HepG2 (cell line): Measurements from ENCODE around the gene POU5F1. TPM values are rescaled to one million over a fixed set of nuclear protein-coding genes. Genes with fewer than 3 reads are reported as not detected.

Source experiments
- ATAC-seq: fragments of 200-7000 bp; cut with Tn5 transposase; 3 replicates; pipeline ENCODE4 v1.9.1; 2020; ENCODE audit warnings: mild to moderate bottlenecking, moderate library complexity
- BruUV-seq: library from RNA; stranded (reverse); fragments of 400-500 nt; replicated peaks from 2 replicates; lab custom pipeline; 2021; lab: Mats Ljungman, UMichigan
- CTCF ChIA-PET: fragments of 300-600 bp; formaldehyde crosslinking; extraction: SDS; loops from one replicate; lab custom pipeline; 2021; ENCODE audit warnings: low total read pairs, inconsistent platforms, low intra/inter-chr PET ratio; lab: Yijun Ruan, JAX
- POLR2A ChIA-PET: fragments of 350-600 bp; sonication (Branson Sonifier 250); formaldehyde crosslinking; loops from one replicate; lab custom pipeline; 2020; ENCODE audit warnings: antibody characterized with exemption, inconsistent platforms; lab: Yijun Ruan, JAX
- DNase-seq: peaks from one replicate; pipeline ENCODE4 v3.0.0-alpha.2; 2015; ENCODE audit warnings: low spot score
- FAIRE-seq: peaks from 3 replicates; lab custom pipeline; 2011; peaks lifted over from hg19 to GRCh38; lab: Jason Lieb, UNC
- H2AFZ ChIP-seq: one replicate; pipeline ENCODE4 v1.6.1; 2011; ENCODE audit warnings: low read length, inconsistent platforms
- H3K27ac ChIP-seq: fragments of 300-600 bp; 3 replicates; pipeline ENCODE4 v1.8.0; 2011; ENCODE audit warnings: mixed run types, mild to moderate bottlenecking, mixed read lengths, low read length, inconsistent platforms; ENCODE audit not compliant: insufficient read depth; ENCODE audit errors: extremely low read length
- H3K27me3 ChIP-seq, 2 experiments: fragments of 200-600 bp in 1 of 2; 2 replicates in 1 of 2; 3 replicates in 1 of 2; pipeline versions ENCODE4 v1.6.0 to v1.8.0; 2011; ENCODE audit warnings: low read length in 2 of 2, mild to moderate bottlenecking in 2 of 2, moderate library complexity in 2 of 2, inconsistent platforms in 1 of 2; ENCODE audit not compliant: insufficient read depth in 2 of 2, control insufficient read depth in 1 of 2
- H3K36me3 ChIP-seq, 2 experiments: fragments of 200-600 bp in 1 of 2; replicated peaks in 1 of 2; 2 replicates in 1 of 2; 3 replicates in 1 of 2; pipeline versions ENCODE4 v1.5.1 to v1.8.0; 2011; ENCODE audit warnings: low read length in 2 of 2, inconsistent platforms in 1 of 2; ENCODE audit not compliant: insufficient read depth in 2 of 2, control insufficient read depth in 1 of 2
- H3K4me1 ChIP-seq: 2 replicates; pipeline ENCODE4 v1.5.1; 2012; ENCODE audit warnings: low read length, inconsistent platforms; ENCODE audit not compliant: insufficient read depth
- H3K4me2 ChIP-seq: 2 replicates; pipeline ENCODE4 v1.6.0; 2011; ENCODE audit warnings: low read depth, low read length, inconsistent platforms
- H3K4me3 ChIP-seq, 3 experiments: fragments of 200-600 bp in 1 of 3; sonication (generic), shearing (Covaris generic) in 1 of 3; replicated peaks in 1 of 3; 2 replicates each; pipeline ENCODE4 v1.5.1; 2011 to 2016; ENCODE audit warnings: low read length in 3 of 3, inconsistent platforms in 2 of 3, low read depth in 2 of 3, mild to moderate bottlenecking in 2 of 3, control low read depth in 1 of 3, mixed read lengths in 1 of 3; ENCODE audit not compliant: insufficient read depth in 1 of 3
- H3K79me2 ChIP-seq: one replicate; pipeline ENCODE4 v1.6.1; 2011; ENCODE audit warnings: low read length, inconsistent platforms; ENCODE audit not compliant: insufficient read depth
- H3K9ac ChIP-seq: 2 replicates; pipeline ENCODE4 v1.6.0; 2011; ENCODE audit warnings: mild to moderate bottlenecking, low read depth, low read length, inconsistent platforms; ENCODE audit not compliant: insufficient read depth
- H3K9me3 ChIP-seq: 2 replicates; pipeline ENCODE4 v1.5.1; 2012; ENCODE audit warnings: mild to moderate bottlenecking, low read length
- H4K20me1 ChIP-seq: 2 replicates; pipeline ENCODE4 v1.6.0; 2011; ENCODE audit warnings: inconsistent platforms, mild to moderate bottlenecking, low read length, moderate library complexity; ENCODE audit not compliant: insufficient read depth
- DMAP1 ChIP-seq: IDR thresholded peaks from 2 replicates; pipeline ENCODE4 v1.6.1; 2016
- HMG20A ChIP-seq: IDR thresholded peaks from 2 replicates; pipeline ENCODE4 v1.6.1; 2016; ENCODE audit warnings: borderline replicate concordance
- HNRNPUL1 ChIP-seq: fragments of 200-400 bp; formaldehyde crosslinking; IDR thresholded peaks from 2 replicates; pipeline ENCODE4 v1.6.1; 2017; ENCODE audit warnings: low read depth, mild to moderate bottlenecking, low read length, moderate library complexity
- JDP2 ChIP-seq: sonication (generic); formaldehyde crosslinking; IDR thresholded peaks from 2 replicates; pipeline ENCODE4 v1.8.1; 2022; ENCODE audit warnings: missing genetic modification reagents, borderline replicate concordance
- SKI ChIP-seq: fragments of 450-650 bp; IDR thresholded peaks from one replicate; pipeline ENCODE4 v1.6.1; 2018; ENCODE audit warnings: mild to moderate bottlenecking; ENCODE audit not compliant: partially characterized antibody
- SSRP1 ChIP-seq: IDR thresholded peaks from 2 replicates; pipeline ENCODE4 v1.6.1; 2016; ENCODE audit warnings: control low read depth
- ZNF292 ChIP-seq: sonication (generic); formaldehyde crosslinking; IDR thresholded peaks from 2 replicates; pipeline ENCODE4 v1.8.1; 2022; ENCODE audit warnings: mild to moderate bottlenecking, low read depth, missing genetic modification reagents, borderline replicate concordance
- ZNF546 ChIP-seq: sonication (generic); formaldehyde crosslinking; conservative IDR thresholded peaks from 2 replicates; pipeline ENCODE4 v1.8.1; 2023; ENCODE audit warnings: mild to moderate bottlenecking, missing genetic modification reagents
- ZNF567 ChIP-seq: sonication (generic); formaldehyde crosslinking; IDR thresholded peaks from 2 replicates; pipeline ENCODE4 v1.8.1; 2023; ENCODE audit warnings: mild to moderate bottlenecking, missing genetic modification reagents, borderline replicate concordance
- ZNF614 ChIP-seq: IDR thresholded peaks from 2 replicates; pipeline ENCODE4 v1.6.1; 2018; ENCODE audit warnings: missing biosample characterization, missing genetic modification reagents, inconsistent platforms, borderline replicate concordance
- WGBS: methylation state at CpG from one replicate; pipeline ENCODE4 v1.1.6; 2017; ENCODE audit warnings: low lambda C conversion rate; 5-methylcytosine and 5-hydroxymethylcytosine counted together
- in situ Hi-C: cut with HindIII; loops from 2 replicates; pipeline ENCODE4 v1.10.0; 2017; ENCODE audit warnings: low pct_unique_long_range_greater_than_20kb; ENCODE audit not compliant: extremely low pct_ligation_motif_present
- intact Hi-C: fragments of 100-400 bp; cut with micrococcal nuclease; formaldehyde crosslinking; loops from one replicate; pipeline ENCODE4 v1.10.0; 2022; ENCODE audit not compliant: unreplicated experiment
- polyA plus RNA-seq, 8 experiments: library from polyadenylated mRNA; depleted of rRNA in 3 of 8; stranded (reverse) in 7 of 8; unstranded in 1 of 8; fragments of >200 nt; fragmentation: Illumina TruSeq in 4 of 8; extraction: Trizol in 4 of 8; gene quantifications; 2 replicates each; pipeline versions ENCODE4 v1.2.1 to v1.2.3, GENCODE V29; 2011 to 2016; ENCODE audit warnings: low read depth in 4 of 8, missing spikeins in 1 of 8, mixed read lengths in 1 of 8; ENCODE audit not compliant: insufficient read depth in 1 of 8
- total RNA-seq, 5 experiments: library from RNA; depleted of rRNA; stranded (reverse); fragments of >200 nt; fragmentation: Illumina TruSeq; extraction: Trizol; gene quantifications; 2 replicates each; pipeline ENCODE4 v1.2.3, GENCODE V29; 2016; ENCODE audit warnings: low read depth in 1 of 5
- TF ChIP-seq, protein P1 (sequence below): IDR thresholded peaks from 2 replicates; pipeline ENCODE4 v1.6.1; 2012; ENCODE audit warnings: low read depth, low read length, improper control_type of control experiment
- TF ChIP-seq, protein P2 (sequence below): sonication (generic); formaldehyde crosslinking; IDR thresholded peaks from 2 replicates; pipeline ENCODE4 v1.4.0; 2020; ENCODE audit warnings: mild to moderate bottlenecking, missing genetic modification reagents

Gene POU5F1
- total and polyA plus RNA-seq, 2 of the 13 experiments (the other 11 are each of a cell fraction or from before 2014, with no cell fraction given): 2.5 to 7.2 TPM

DNA sequence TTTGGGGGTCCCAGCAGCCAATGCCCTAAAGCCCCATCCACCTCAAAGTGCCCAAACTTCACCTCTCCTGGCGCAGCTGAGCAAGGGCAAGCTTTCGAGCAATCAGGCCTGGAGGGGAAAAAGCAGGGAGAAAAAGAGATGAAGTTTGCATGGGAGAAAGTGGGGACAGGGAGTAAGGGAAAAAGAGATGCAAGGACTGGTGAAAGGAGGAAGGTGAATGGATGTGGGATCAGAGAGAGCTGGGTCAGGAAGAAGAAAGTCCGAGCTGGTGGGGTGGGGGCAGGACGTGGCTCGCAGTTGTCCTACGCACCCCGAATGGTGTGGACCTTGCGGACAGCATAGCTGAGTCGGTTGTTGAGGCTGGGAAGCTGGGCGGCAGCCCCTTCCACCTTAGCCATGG lies 25.1 kb downstream of the POU5F1 start:
- intact Hi-C loops (no loop called here), in situ Hi-C loops (no loop called here)
- ChIA-PET CTCF (no interaction called here), POLR2A (interaction anchor here (0.9 kb wide), 1 partner anchor 42 kb away, joined by 3 read pairs; no protein-coding TSS in a partner anchor)
- Histone ChIP-seq H3K27ac (no peak overlapping the region), H3K36me3 (peaks cover 4 to 24% of the 10 kb centered on the region in 2 experiments; a peak in 4 of 5 replicates), H3K9me3 (no peaks in the 10 kb centered on the region), H2AFZ (no peak overlapping the region), H4K20me1 (no peaks in the 10 kb centered on the region), H3K79me2 (no peaks in the 10 kb centered on the region), H3K4me3 (no peak overlapping the region), H3K9ac (no peak overlapping the region), H3K4me1 (no peaks in the 10 kb centered on the region), H3K27me3 (no peaks in the 10 kb centered on the region), H3K4me2 (no peak overlapping the region)
- no peak for ATAC-seq
- no peak for FAIRE-seq
- no peak for DNase-seq
- TF ChIP-seq ZNF546 (no peak), ZNF292 (no peak), HNRNPUL1 (no peak), ZNF567 (CRISPR knock-in tag) (no peak), JDP2 (no peak), SKI (no peak), SSRP1 (CRISPR knock-in tag) (no peak), ZNF614 (CRISPR knock-in tag) (no peak), HMG20A (CRISPR knock-in tag) (no peak), DMAP1 (CRISPR knock-in tag) (no peak)
- TF ChIP-seq, protein P1, sequence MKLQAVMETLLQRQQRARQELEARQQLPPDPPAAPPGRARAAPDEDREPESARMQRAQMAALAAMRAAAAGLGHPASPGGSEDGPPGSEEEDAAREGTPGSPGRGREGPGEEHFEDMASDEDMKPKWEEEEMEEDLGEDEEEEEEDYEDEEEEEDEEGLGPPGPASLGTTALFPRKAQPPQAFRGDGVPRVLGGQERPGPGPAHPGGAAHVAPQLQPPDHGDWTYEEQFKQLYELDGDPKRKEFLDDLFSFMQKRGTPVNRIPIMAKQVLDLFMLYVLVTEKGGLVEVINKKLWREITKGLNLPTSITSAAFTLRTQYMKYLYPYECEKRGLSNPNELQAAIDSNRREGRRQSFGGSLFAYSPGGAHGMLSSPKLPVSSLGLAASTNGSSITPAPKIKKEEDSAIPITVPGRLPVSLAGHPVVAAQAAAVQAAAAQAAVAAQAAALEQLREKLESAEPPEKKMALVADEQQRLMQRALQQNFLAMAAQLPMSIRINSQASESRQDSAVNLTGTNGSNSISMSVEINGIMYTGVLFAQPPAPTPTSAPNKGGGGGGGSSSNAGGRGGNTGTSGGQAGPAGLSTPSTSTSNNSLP: no peak
- TF ChIP-seq, protein P2, sequence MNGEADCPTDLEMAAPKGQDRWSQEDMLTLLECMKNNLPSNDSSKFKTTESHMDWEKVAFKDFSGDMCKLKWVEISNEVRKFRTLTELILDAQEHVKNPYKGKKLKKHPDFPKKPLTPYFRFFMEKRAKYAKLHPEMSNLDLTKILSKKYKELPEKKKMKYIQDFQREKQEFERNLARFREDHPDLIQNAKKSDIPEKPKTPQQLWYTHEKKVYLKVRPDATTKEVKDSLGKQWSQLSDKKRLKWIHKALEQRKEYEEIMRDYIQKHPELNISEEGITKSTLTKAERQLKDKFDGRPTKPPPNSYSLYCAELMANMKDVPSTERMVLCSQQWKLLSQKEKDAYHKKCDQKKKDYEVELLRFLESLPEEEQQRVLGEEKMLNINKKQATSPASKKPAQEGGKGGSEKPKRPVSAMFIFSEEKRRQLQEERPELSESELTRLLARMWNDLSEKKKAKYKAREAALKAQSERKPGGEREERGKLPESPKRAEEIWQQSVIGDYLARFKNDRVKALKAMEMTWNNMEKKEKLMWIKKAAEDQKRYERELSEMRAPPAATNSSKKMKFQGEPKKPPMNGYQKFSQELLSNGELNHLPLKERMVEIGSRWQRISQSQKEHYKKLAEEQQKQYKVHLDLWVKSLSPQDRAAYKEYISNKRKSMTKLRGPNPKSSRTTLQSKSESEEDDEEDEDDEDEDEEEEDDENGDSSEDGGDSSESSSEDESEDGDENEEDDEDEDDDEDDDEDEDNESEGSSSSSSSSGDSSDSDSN (CRISPR knock-in tag): no peak
- no TSS peak for BruUV-seq
- 97% methylated on average over 10 of the region's 10 CpGs for WGBS
